ENCODE measurements around the gene MEGF10. TPM values are rescaled to one million over a fixed set of nuclear protein-coding genes. Genes with fewer than 3 reads are reported as not detected.

Gene MEGF10
- polyA plus RNA-seq, 1 donor, result 43.0 TPM

Other genes with a start within 250 kb of the MEGF10 start
- 6.4 TPM for gene C5orf63, start 217.3 kb upstream of the MEGF10 start, polyA plus RNA-seq (ENCODE audit: insufficient read length)
- gene PRRC1, start 226.8 kb downstream of the MEGF10 start, polyA plus RNA-seq (ENCODE audit: insufficient read length), result 49.5 TPM

All from forelimb muscle (tissue), 1 donor.